ENCODE results near the gene MAST4.

The MAST4 gene

DNA sequence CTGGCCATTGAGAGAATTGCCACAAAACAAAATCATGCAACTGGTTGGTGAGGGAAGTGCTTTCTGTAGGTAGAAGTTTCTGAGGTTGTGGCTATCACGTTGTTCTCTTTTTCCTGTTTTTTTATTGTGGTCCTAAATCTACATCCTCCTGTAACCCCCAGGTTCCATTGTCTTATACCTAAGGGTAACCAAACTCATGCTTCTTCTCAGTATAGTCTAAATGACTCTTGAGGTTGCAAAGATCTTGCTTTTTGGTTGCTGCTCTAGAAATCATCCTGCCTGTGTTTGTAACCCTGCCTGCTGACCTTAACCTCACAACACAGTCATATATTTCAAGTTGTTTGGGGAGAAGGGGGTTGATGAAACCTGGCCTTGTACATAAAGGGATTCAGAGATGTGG is 327.3 kb downstream of the MAST4 start:
- no peak for DNase-seq

GRCh38 chr5:66923922-66924321 is 327.7 kb downstream of the MAST4 start:
- no peak for DNase-seq

DNA sequence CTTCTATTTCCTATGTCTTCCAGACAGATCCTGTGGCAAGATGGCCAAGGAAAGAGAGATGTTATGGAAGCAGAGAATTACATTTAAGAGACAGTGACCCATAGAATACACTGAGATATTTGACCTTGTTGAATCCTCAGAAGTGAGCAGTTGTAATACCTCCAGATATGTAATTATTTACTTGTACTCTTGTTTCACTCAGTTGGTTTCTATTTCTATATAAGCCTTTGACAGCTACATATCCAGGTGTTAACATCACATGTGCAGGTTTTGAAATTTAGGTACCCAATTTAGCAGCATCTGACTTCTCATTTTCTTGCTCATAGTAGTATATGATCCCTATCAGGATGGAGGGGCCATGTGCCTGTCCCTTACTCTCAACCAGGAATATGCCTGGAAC is 330.9 kb downstream of the MAST4 start:
- DNase-seq = no peak

- DNase-seq = no peak
Observed at GRCh38 chr5:66929281-66929680, 333.1 kb downstream of the MAST4 start.

DNA sequence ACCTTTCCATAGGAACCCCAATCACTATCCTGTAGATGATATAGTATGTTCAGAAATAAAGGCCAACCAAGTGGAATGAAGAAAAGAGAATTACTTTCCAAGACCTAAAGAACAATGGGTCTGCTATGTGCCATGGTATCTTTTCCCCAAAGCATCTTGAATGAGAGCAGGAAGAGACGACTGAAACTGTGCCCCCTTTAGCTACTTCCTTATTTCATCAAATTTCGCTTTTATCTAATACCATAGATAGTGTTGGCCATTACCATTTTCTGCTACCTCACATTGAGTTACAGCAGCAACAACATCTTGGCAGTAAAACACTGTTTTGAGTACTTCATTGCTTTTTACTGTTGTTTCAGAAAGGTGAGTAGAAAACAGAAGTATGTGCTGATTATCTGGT is 333.8 kb downstream of the MAST4 start:
- DNase-seq = no peak

DNA sequence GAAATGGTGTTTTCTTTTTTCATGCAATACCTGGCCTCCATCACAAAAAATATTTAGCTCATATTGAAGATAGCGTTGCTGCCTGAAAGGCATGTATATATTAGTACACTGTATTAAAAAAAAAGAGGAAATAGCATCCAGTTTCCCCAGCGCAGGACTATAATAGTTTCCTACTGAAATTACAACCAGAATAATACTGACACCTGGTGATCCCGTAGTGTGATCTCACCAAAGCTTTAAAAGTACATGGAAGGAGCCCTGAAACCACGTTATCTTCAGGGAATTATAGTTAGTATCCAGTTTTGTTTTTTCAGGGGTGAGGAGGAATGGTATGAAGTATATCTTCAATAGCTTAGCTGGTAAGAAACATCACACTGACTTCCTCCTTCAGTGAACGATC is 335.5 kb downstream of the MAST4 start:
- DNase-seq = no peak

DNA sequence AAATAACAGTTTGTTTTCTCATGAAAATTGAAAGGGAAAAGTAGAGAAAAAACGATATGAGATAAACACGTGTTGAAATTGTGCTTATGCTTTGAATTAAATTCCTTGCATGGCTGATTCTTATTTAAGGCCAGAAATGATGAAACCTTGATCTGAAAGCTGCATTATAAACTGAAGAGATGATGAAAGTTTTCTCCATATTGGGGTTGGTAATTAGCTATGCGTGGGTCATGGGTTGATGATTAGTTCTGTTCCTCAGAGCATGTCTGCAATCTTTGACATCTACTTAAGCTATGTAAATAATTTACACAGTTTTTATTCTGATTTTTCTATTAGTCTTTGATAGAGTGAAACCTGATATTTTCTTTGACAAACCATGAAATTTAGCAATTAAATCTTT is 336.3 kb downstream of the MAST4 start:
- no peak for DNase-seq

GRCh38 chr5:66933066-66933465 is 336.9 kb downstream of the MAST4 start:
- DNase-seq = no peak

DNA sequence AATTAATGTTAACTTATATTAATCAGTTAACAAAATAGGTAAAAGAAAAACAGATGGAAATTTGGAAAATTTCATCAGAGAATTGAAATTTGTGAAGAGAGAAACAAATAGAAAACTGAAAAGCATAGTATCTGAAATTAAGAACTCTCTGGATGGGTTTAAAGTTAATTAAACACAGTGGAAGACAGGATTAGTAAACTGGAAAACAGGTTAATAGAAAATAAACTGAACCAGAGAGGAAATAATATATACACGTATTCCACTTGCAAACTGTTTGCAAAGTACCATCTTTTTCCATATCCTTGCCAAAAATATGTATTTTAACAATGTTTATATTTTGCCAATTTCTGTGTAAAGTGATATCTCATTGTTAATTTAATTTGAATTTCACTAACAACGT is 342.9 kb downstream of the MAST4 start:
- no peak for DNase-seq

- DNase-seq = no peak
Observed at GRCh38 chr5:66945389-66946349, 349.5 kb downstream of the MAST4 start.

DNA sequence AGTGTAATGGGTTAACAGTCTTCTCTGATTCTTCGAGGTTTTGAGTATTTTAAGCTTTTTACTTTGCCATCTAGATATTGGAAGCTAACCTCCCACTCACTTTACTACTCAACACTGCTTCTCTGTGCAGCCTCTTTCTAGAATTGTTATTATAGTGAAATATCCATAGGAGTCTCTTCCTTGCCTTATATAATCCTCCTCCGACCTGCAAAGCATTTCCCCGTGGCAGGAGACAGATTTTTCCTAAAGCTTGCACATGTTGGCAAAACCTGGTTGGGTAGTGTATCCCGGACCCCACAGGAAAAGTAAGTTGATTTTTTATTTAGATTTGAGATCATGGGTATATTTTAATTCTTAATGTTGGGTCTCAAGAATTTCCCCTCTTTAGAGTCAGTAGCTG is 351.3 kb downstream of the MAST4 start:
- no peak for DNase-seq

DNA sequence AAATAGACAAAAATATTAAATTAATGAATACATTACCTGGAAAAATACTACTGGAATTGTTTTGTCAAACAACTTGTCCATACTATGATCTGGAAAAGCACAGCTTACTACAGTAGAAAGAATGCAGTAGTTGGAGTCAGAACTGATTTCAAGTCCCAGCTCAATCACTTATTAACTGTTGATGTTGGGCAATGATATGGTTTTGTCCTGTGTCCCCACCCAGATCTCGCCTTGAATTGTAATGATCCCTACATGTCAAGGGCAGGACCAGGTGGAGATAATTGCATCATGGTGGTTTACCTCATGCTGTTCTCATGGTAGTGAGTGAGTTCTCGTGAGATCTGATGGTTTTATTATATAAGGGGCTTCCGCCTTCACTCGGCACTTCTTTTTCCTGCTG is 352.9 kb downstream of the MAST4 start:
- no peak for DNase-seq

- no peak for DNase-seq
Observed at GRCh38 chr5:66952153-66952552, 356.0 kb downstream of the MAST4 start.

GRCh38 chr5:66956439-66956838 is 360.2 kb downstream of the MAST4 start:
- no peak for DNase-seq

DNA sequence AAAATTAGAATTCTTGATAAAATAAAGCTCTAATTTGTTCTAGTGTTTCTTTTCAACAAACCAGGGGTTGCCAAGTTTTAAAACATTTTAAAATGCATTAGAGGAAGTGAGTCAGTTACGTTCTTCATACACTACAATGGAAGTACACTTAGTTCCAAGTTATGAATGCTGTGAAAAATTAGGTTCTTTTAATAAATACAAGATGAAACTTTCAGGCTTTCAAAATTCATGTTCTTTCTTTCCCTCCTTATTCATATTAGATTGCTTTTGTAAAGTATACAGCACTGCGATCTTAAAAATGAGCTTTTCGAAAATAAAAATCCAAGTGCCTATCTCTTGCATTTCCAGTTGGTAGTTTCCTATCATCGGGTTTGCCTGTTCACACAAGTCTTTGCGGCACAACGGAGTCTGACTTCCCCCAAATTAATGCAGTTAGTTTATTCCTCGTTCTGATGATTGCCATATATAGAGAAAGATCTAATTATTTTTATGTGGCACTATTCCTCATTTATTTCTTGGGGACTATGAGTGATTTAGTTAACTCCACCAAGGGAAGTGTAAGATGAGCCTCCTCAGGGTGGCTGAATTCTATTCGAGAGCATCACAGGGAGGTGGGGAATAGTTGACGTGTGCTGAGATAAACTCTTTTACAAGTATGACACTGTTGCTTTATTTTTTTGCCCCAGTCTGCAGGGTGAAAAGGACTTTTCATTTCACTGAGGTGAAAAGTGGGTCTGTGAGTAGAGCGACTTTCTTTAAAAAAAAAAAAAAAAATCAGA is 362.2 kb downstream of the MAST4 start:
- DNase-seq = no peak

GRCh38 chr5:66958980-66959641 is 362.9 kb downstream of the MAST4 start:
- DNase-seq = no peak

GRCh38 chr5:66959653-66960052 is 363.5 kb downstream of the MAST4 start:
- no peak for DNase-seq

DNA sequence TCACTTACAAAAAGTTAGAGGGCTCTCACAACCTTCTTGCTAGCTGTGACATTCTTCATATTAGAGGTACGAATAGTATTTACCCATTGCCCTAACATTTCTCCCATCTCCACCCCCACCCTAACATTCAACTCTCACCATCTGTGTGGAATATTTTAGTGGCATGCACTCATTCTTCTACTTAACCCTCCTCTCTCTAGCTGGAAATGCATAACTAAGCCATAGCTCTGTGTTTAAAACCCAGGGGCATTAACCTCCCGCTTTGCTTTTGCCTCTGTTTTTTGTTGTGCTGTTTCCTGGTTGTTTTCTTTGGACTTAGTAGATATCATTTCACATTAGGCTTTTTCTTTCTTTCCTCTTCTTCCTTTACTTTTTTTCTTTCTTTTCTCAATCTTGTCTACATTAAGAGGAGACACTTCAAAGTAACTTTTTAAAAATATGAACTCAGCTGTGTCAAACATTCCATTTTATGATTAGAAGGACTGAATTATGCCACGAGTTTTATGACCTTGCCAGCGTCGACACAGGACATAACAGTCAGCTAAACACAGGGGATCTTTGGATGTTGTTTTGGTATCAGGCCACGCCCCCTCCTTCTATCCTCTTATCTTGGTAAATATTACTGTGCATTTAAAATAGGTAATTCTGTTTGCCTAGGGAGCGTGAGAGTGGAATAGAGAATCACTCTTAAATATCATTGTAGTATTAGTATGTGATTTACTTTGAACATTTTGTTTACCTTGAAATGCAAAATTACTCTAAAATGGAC is 364.4 kb downstream of the MAST4 start:
- DNase-seq = no peak

GRCh38 chr5:66963559-66963971 is 367.4 kb downstream of the MAST4 start:
- DNase-seq = no peak

- DNase-seq = no peak
Observed at GRCh38 chr5:66966439-66966838, 370.2 kb downstream of the MAST4 start.

GRCh38 chr5:66967102-66967501 is 370.9 kb downstream of the MAST4 start:
- no peak for DNase-seq

DNA sequence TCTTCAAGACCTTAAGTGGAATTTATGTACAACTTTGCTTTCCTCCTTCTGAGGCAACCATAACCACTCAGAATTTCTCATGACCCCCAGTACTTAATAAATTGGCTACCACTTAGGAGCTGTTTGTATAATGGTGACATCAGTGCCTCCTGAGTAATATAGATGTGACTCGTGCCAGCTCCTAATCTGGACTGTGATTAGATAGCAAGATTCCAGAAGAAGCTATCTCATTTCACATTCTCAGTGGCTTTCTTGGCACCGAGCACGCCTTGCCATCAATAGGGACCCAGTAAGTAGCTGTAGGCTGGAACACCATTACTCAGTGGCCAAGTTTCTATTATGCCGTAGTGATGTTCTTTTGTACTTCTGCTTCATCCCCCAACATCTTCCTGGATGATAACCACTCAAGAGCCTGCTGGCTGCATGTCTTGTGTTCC is 371.7 kb downstream of the MAST4 start:
- no peak for DNase-seq

DNA sequence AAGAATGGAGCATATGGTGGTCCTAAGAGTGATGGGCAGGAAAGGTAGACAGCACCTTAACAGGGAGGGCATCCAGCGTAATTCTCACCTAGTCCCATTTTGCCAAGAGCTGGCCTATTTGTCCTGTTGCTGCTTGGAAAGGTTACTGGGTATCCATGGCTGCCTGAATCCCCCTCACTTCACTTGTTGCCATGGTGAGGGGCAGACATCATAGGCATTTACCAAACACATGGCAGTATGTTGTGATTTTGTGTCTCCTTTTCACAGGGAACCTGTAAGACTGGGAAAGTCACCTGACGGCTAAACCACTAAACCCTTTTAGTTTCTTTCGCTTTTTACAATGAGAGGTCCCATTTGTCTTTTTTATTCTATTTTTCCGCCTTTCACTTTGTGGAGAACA is 373.3 kb downstream of the MAST4 start:
- no peak for DNase-seq

Data from CD4-positive, alpha-beta T cell treated with Interleukin-17A for 1 hour (primary cell).